ENCODE measurements around the gene ERFL.

ERFL gene

DNA sequence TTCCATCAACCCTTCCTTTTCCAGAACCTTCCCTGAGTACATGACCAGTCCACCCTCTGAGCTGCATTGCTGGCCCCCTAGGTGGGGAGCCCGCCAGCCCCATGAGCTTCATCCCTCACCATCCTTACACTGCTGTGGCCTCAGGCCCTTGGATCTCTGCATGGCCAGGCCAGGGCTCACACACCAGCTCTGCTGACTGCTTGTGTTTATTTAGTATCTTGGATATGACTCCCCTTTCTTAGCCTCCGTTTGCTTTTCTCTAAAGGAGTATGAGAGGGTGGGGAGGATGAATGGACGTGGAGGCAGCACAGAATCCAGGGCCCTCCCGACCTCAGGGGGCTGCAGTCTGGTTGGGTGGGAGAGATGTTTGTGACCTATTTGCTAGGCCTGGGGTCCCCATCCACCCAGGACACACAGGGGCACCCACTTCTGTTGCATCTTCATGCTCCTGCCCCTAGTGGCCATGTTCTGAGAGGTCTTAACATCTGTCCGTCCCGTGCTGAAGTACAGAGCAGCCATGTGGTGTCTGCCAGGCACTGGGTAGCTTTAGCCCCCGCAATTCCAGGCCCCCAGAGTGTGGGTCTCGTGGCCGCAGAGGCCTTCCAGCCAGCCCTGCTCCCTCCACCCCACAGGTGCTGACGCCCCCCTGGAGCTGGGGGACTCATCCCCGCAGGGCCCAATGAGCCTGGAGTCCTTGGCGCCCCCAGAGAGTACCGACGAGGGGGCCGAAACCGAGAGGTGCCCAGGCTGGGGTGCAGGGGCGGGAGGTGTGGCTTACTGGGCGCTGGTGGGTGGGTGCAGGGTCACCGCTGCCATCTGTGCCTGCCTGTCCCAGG, 32.3 kb downstream of the ERFL start:
- no peak for DNase-seq

DNA sequence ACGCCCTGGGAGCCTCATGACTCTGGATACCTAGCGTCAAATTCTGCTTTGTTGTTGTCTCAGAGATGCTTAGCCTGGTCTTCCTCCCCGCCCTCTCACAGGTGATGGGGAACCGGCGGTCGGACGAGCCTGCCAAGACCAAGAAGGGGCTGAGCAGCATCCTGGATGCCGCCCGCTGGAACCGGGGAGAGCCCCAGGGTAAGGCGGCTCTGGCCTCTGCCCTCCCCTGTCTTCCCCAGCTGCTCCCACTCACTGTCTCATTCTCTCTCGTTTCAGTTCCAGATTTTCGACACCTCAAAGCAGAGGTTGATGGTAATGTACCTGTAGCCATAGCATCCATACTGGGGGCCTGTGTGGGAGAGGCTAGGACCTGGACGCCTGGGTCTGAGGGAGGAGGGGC, 33.9 kb downstream of the ERFL start:
- no peak for DNase-seq

DNA sequence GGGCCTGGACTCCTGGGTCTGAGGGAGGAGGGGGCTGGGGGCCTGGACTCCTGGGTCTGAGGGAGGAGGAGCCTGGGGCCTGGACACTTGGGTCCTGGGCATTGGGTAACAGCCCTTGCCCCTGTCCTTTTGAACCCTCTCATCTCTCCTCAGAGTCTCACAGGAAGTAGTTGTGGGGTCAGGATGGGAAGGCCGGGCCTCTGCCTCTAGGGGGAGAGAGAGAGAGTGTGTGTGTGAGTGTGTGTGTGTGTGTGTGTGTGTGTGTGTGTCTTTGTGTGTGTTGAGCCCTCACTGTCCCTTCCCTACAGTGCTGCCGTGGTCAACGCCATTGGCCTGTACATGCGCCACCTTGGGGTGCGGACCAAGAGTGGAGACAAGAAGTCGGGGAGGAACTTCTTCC, 34.4 kb downstream of the ERFL start:
- DNase-seq = no peak

DNA sequence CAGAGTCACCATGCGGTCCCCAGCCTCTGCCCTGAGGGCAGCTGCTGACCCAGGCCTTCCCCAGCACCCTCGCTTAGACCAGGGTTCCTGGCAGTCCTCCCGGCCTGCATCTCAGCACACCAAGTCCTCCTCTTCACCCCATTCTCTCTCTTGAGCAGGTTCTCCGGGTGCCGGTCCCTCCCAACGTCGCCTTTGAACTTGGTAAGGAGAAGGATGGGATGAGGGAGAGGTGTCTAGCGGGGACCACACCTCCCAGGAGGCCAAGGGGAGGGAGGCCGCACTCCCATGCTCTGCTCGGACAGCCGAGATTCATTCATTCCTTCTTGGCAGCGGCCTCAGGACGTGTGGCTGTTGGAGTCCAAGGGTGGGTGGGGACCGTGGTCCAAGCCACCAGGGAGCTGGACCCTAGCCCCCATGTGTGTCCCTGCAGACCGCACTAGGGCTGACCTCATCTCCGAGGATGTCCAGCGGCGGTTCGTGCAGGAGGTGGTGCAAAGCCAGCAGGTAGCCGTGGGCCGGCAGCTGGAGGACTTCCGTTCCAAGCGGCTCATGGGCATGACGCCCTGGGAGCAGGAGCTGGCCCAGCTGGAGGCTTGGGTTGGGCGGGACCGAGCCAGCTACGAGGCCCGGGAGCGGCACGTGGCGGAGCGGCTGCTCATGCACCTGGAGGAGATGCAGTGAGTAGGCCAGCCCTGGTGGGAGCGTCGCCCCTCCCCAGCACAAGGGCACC, 35.9 kb downstream of the ERFL start:
- no peak for DNase-seq

DNA sequence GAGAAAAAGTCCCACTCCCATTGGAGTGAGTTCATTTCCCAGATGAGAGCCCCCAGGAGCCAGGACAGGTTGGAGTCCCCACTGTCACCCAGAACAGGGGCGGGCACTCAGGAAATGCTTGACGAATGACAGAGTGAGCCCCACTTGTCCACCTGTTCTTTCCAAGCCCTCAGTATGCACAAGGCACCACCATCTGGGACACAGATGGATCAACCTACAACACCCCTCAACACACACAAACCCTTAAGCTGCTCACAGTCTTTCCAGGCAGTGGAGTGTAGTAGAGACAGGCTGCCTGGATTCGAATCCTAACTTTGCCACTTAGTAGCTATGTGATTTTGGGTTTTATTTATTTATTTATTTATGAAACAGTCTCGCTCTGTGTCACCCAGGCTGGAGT, 37.3 kb downstream of the ERFL start:
- DNase-seq = no peak

DNA sequence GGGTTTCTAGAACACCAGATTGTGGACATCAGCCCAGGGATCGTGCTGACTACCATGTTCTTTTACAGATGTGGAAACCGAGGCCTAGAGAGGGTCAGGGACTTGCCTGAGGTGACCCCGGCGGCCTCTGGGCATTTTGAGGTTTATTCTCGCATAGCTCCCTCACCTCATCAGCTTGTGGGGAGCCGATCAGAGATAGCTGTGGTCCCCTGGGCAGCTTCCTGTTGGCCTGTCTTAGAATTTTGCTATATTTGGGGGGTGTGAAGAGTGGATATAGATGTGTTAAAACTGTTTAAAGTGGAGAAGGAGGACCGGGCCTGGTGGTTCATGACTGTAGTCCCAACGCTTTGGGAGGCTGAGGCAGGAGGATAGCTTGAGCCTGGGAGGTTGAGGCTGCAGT, 38.4 kb downstream of the ERFL start:
- no peak for DNase-seq

DNA sequence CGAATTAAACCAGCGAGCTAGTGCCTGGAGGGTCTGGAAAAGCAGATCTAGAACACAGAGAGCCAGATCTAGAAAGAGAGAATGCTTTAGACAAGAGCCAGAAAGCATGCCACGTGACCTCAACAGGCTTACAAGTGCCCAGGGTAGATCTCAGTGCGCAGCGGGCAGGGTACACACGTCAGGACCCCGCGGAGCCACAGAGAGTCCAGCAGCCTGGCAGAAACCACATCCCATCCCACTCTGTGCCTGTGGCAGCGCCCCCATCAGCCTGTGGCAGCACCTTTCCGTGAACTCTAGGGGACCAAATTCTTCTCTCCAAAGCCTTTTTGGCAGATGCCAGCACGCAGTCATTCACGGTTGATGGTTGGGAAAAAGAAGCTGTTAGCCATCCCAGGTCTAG, 39.3 kb downstream of the ERFL start:
- no peak for DNase-seq

DNA sequence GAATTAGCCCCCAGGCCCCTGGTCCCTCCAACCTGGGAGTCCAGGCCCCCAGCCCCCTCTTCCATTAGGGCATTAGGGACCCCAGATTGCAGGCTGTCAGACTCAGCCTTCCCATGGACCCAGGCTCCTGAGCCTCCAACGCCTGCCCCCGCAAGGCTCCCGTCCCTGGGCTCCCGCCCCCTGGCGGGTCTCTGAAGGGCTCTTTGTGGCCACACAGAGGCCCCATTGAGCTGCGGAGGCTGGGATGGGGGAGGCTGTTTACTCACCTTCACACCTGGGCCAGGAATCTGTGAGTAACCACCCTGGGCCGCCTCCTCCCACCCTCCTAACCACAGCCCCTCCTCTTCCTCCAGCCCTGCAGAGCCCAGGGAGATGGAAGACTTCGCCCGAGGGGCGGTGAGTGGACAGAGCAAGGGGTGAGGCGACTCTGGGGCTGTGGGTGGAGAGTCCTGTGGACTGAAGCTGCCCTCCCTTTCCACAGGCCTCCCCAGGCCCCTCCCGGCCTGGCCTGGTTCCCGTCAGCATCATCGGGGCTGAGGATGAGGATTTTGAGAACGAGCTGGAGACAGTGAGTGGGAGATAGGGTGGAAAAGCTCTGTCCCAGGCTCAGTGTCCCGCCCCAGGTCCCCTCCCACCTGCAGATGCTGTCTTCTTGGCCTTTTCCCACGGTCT, 40.4 kb downstream of the ERFL start:
- DNase-seq = no peak

DNA sequence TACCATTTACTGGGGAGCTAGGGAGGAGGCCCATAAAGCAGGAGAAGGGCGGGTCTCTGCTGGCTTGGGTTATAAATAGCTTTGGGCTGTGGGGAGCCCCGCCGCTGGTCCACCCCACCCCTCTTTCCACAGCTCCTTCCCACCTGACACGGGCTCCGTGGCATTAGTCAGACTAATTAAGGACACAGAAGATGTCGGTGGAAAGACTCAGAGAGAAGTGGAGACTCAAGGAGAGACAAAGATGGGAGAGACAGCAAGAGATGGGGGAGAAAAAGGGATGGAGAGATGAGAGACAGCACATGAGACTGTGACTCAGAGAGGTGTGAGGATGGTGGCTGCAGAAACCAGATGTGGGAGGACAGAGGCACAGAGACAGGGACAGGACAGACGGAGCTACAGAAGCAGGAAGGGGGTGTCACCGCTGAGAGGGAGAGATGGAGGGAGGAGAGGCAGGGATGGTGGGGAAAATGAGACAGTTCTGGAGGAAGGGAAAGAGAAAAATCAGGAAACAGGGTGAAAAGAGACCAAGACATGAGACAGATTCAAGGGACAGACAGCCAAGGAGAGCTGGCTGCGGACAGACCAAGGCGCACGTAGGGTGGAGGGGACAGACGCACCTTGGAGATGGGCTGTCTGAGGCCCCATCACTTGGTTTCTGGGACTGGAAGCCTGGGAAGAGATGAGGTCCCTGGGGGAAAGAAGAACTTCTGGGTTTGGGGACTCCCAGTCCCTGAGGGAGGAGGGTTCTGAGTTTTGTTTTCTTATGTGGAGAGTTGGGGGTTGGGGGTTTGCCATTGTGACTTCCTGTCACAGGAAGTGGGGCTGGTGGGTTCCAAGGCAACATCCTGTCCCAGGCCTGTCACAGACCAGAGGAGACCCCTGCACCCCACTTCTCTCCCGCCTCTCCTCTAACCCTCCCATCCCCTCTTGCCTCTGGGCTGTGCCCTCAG, 41.2 kb downstream of the ERFL start:
- no peak for DNase-seq

DNA sequence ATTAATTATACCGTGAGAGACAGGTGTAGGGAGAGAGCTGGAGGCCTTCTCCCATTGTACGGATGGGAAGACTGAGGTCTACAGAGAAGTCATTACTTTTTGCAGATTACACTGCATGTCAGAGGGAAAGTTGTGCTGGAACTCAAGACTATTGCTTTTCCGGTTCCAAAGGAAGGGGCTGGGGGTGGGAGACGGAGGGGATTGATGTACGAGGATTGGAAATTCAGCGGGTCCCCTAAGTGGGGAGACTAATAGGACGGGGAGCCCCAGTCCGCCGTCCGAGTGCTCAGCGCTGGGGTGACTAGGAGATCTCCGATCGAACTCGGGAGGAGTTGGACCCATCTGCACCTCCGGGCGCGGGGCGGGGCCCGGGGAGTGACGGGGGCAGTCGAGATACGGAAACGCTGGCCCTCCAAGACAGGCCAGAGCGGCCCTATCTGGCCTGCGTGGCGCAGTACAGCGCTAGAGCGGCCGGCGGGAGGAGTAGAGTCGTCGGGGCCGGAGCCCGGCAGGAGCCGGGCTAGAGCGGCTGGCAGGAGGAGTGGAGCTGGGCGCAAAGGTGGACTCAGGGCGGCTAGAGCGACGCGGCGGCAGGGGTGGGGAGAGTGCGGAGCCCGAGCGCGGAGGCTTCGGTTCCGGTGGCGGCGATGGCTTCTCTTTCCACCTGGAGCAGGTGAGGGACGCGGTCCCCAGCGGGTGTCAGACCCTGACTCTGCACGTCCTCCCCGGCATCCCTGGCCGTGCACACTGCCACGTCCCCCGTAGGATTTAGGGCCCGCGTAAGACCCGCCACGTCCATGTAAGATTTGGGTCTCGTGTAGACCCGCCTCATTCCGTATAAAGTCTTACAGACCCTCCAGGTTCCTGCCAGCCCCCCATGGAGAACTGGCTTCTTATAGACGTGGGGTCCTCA, 44.2 kb downstream of the ERFL start:
- DNase-seq = peak; percentile 99

DNA sequence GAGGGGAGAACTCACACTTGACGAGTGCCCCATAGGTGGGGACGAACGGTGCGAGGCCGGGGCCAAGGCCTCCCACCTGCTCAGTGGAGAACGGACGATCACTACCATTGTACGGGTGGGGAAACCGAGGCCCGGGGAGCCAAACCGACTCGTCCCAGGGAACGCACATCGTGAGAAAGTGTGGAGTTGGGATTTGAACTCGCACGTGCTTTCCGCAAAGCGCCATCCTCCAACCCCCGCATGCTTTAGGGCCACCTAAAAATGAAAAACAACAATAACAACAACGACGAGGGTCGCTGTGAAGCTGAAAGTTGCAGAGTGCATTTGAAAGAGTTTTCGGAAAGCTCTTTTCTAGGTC, 44.8 kb downstream of the ERFL start:
- no peak for DNase-seq

DNA sequence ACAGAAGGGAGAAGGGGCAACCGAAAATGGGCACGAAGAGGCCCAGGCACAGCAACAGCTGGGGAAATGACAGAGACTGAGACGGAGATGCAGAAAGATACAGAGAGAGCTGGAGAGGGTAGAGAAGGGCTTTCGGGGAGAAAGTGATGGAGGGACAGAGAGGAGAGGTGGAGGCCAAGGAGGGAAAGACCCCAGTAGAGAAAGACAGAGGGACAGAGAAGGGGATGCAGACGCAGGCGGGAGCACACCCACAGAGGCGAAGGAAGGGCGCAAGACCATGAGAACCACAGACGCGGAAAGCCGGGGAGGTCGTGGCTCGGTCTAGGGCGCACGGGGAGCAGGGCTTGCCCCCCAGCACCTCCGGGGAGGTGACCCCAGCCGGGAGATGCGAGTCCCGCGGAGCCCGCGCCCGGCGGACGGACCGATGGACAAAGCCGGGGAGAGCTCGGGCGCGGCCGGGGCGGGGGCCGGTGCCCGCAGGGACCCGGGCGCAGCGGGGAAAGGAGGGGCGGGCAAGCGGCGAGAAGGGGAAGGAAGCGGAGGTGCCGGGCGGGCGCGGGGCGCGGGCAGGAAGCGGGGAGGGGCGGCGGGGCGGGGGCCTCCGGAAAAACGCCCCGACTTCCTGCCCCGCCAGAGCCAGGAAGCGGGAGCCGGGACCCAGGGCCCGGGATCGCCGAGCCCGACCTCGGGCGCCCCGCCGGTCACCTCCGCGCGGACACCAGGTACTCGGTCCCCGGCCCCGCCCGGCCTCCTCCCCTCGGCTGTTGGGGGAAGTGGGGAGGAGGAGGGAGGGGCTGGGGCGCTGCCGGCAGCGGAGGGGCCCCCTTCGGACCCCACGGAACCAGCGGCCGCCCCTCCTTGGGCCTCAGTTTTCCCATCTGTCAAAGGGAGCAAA, 45.4 kb downstream of the ERFL start, which contains the start of gene ARHGEF1:
Gene ARHGEF1, plus strand, starts transcription at position 617 of the 895 bp plus-strand sequence. CDS start 4,899 bp downstream, outside the sequence.
- DNase-seq = peak; percentile 35

DNA sequence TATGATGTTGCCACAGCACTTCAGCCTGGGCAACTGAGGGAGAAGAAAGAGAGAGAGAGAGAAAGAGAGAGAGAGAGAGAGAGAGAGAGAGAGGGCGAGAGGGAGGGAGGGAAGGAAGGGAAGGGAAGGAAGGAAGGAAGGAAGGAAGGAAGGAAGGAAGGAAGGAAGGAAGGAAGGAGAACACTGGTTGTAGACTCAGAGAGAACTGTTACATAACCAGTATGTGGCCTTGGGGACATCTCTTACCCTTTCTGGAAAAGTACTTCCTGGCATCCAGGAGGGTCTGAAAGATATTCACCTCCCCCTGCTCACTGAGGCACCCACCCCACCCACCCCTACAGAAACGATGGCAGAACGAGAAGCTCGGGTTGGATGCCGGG, 47.9 kb downstream of the ERFL start:
- DNase-seq = no peak

DNA sequence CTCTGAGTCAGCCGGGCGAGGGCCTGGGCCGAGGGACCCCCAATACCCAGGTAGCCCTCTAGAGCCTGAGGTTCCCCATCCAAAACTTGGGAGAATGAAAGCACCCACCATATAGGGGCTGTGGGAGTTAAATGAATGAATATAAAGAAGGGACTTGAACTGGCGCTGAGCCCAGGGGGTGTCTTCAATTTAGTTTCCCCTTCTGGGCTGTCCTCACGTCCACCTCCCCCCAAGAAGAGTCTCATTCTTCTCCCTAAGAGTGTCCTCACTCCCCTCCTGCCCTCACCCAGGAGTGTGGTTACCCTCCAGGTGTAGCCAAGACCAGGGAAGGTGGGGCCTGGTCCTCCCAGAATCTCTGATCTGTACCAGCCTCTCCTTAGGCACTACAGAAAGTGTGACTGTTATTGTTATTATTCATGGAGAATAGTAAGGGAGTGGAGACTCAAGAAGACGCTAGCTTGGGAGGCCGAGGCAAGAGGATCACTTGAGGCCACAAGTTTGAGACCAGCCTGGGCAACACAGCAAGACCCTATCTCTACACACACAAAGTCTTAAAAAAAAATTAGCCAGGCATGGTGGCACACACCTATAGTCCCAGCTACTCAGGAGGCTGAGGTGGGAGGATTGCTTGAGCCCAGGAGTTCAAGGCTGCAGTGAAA, 48.5 kb downstream of the ERFL start:
- no peak for DNase-seq

DNA sequence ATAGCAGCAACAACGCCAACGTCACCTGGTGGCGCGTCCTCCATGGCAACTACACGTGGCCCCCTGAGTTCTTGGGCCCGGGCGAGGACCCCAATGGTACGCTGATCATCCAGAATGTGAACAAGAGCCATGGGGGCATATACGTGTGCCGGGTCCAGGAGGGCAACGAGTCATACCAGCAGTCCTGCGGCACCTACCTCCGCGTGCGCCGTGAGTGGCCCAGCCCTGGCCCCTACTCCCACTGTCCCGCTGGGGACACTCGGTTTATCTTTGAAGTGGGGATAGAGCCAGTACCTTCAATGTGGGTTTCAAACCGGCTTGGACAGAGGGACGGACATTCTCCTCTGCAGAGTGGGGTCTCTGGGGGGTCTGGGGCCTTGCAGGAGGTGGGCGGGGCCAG, 49.2 kb downstream of the ERFL start:
- DNase-seq = no peak

DNA sequence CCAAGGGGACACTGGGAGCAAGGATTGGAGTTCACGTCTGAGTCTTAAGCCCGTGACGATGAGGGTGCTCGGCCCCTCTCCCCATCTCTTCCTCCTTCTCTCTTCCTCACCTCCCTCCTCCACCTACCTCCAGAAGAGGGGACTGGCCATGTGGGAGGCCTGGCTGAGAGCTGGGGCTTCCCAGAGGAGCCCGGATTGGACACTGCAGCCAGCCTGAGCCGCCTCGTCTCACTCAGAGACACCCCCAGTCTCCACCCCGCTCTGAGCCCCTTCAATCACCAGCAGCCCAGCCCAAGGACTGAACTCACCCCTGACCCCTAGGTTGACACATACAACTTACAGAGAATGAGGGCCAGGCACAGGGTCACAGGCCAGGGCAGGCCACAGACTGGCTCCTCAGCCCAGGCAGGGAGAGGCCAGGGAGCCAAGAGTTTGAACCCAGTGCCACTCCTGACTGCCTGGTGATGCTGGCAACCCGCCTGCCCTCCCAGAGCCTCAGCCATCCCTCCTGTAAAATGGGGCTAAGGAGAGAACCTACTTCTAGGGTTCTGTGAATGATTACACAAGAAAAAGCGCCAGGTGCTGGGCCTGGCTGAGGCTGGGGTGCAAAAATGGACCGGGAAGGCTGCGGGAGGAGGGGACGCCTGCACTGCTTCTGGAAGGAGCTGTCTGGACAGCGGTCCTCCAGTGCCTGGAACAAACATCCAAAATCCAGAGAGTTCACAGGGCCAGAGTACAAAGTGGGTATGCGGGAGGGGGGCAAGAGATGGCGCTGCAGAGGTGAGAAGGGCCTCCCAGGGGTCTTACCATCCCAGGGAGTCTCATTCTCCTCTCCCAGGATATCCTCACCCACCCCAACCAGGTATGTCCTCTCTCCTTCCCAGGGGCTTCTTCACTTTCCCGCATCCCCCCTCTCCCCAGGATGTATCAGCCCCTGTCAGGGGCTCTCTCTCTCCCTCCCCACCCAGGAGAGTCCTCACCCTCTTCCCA, 50.0 kb downstream of the ERFL start:
- DNase-seq = no peak

DNA sequence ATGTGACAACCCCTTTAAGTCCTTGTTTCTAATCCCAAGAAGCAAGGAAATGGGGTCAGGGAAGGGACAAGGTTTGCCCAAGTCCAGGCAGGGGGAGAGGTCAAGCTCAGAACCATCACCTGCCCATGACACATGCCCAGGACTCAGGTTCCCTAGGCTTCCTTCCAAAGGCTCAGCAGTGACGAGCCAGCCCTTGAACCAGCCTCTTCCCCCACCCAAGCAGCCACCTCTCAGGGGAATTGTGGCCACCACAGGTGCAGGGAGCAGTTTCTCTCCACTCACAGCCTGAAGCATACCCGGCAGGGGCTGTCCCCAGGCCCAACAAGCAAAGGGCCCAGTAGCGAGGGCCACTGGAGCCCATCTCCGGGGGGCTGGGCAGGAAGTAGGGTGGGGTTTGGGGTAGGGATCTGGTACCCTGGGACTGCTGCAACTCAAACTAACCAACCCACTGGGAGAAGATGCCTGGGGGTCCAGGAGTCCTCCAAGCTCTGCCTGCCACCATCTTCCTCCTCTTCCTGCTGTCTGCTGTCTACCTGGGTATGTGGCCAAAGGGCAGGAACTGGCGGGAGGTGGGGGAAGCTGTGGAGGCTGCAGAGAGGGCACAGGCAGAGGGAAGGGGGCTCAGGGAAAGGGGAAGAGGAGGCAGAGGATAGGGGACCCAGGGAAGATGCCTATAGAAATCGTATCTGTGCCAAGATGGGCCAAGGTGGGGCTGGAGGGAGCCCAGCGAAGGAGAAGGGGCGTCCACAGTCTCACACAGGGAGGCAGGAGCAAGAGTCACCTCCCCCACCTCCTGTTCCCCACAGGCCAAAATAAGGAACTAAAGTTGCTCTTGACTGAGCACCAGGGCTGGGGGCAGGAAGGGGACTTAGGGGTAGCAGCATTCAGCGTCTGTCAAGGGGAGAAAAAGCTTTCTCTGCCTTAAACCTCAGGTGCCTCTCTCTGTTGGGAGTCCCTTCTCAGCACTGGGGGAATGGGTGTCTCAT, 51.1 kb downstream of the ERFL start, which contains the start of gene CD79A:
Gene CD79A, plus strand, starts transcription at position 433 of the 986 bp plus-strand sequence. Its CDS starts 26 bp downstream, at position 459.
- DNase-seq = no peak
